KOPT-K1 (cell line): Measurements from ENCODE around the gene SLC7A10.
"Not testable (repeated sequence)": the region's sequence is repeated elsewhere in the genome, so short reads cannot be mapped to it uniquely, and the experiment has no call there.

Experiments used
- H3K27ac ChIP-seq: fragments of 200-600 bp; sonication (generic); 2 replicates; pipeline ENCODE4 v1.5.1; 2016; ENCODE audit warnings: antibody characterized with exemption, mild to moderate bottlenecking, low read depth, low read length; ENCODE audit not compliant: poor library complexity, severe bottlenecking
- H3K36me3 ChIP-seq: fragments of 200-600 bp; sonication (generic); 2 replicates; pipeline ENCODE4 v1.5.1; 2017; ENCODE audit warnings: antibody characterized with exemption, mild to moderate bottlenecking, low read length, moderate library complexity; ENCODE audit not compliant: insufficient read depth
- H3K9me3 ChIP-seq: fragments of 200-600 bp; sonication (generic); 2 replicates; pipeline ENCODE4 v1.5.1; 2017; ENCODE audit warnings: antibody characterized with exemption, low read length, mild to moderate bottlenecking; ENCODE audit not compliant: insufficient read depth, poor library complexity, severe bottlenecking

SLC7A10 gene

GRCh38 chr19:33220115-33220514 is 5.5 kb downstream of the SLC7A10 start:
- Histone ChIP-seq H3K36me3 (no peaks in the 10 kb centered on the region), H3K27ac (no peak overlapping the region), H3K9me3 (no peaks in the 10 kb centered on the region)

- no peaks in the 10 kb centered on the region for H3K36me3 ChIP-seq
- H3K9me3 ChIP-seq: no peaks in the 10 kb centered on the region
Observed at GRCh38 chr19:33219261-33219815, 6.3 kb downstream of the SLC7A10 start.

GRCh38 chr19:33217881-33218280 is 7.8 kb downstream of the SLC7A10 start:
- H3K9me3 ChIP-seq: no peaks in the 10 kb centered on the region
- H3K36me3 ChIP-seq: no peaks in the 10 kb centered on the region
- H3K27ac ChIP-seq: no peak overlapping the region

More at GRCh38 chr19:33219261-33219815, 6.3 kb downstream of the SLC7A10 start:
- H3K27ac ChIP-seq: no peak overlapping the region

- Histone ChIP-seq H3K9me3 (no peaks in the 10 kb centered on the region), H3K36me3 (no peaks in the 10 kb centered on the region), H3K27ac (no peak overlapping the region)
Observed at GRCh38 chr19:33216198-33216830, 9.3 kb downstream of the SLC7A10 start.

- no peaks in the 10 kb centered on the region for H3K36me3 ChIP-seq
- no peak overlapping the region for H3K27ac ChIP-seq
- H3K9me3 ChIP-seq: no peaks in the 10 kb centered on the region
Observed at GRCh38 chr19:33215438-33216197, 10.0 kb downstream of the SLC7A10 start.

GRCh38 chr19:33214596-33214995 is 11.1 kb downstream of the SLC7A10 start:
- H3K36me3 ChIP-seq: no peaks in the 10 kb centered on the region
- no peak overlapping the region for H3K27ac ChIP-seq
- H3K9me3 ChIP-seq: no peaks in the 10 kb centered on the region

GRCh38 chr19:33212436-33213172 is 13.0 kb downstream of the SLC7A10 start:
- Histone ChIP-seq H3K36me3 (no peaks in the 10 kb centered on the region), H3K9me3 (no peaks in the 10 kb centered on the region), H3K27ac (no peak overlapping the region)

GRCh38 chr19:33211794-33212435 is 13.7 kb downstream of the SLC7A10 start:
- H3K36me3 ChIP-seq: no peaks in the 10 kb centered on the region
- H3K27ac ChIP-seq: no peak overlapping the region
- H3K9me3 ChIP-seq: no peaks in the 10 kb centered on the region

GRCh38 chr19:33210266-33210940 is 15.2 kb downstream of the SLC7A10 start:
- no peaks in the 10 kb centered on the region for H3K9me3 ChIP-seq
- no peaks in the 10 kb centered on the region for H3K36me3 ChIP-seq
- H3K27ac ChIP-seq: no peak overlapping the region

- not testable (repeated sequence) for H3K36me3 ChIP-seq, H3K27ac ChIP-seq
Observed at GRCh38 chr19:33209850-33210230, 15.8 kb downstream of the SLC7A10 start.

GRCh38 chr19:33208904-33209849 is 16.5 kb downstream of the SLC7A10 start:
- H3K9me3 ChIP-seq: no peaks in the 10 kb centered on the region
- no peaks in the 10 kb centered on the region for H3K36me3 ChIP-seq
- no peak overlapping the region for H3K27ac ChIP-seq

More at GRCh38 chr19:33209850-33210230, 15.8 kb downstream of the SLC7A10 start:
- not testable (repeated sequence) for H3K9me3 ChIP-seq

GRCh38 chr19:33208371-33208895 is 17.2 kb downstream of the SLC7A10 start:
- Histone ChIP-seq H3K9me3 (no peaks in the 10 kb centered on the region), H3K36me3 (no peaks in the 10 kb centered on the region), H3K27ac (no peak overlapping the region)

GRCh38 chr19:33207903-33208302 is 17.7 kb downstream of the SLC7A10 start:
- Histone ChIP-seq H3K36me3 (no peaks in the 10 kb centered on the region), H3K27ac (no peak overlapping the region), H3K9me3 (no peaks in the 10 kb centered on the region)
